Gastrocnemius medialis (tissue), 4 donors: ENCODE measurements around the gene AGTPBP1. TPM values are rescaled to one million over a fixed set of nuclear protein-coding genes. Genes with fewer than 3 reads are reported as not detected.

Source experiments
- ATAC-seq, 2 donors: fragments of 150-250 bp; one replicate each; pipeline ENCODE4 v1.9.1; 2016
- DNase-seq, 2 donors: peaks; one replicate each; pipeline ENCODE4 v3.0.0-alpha.2; 2019
- H3K27ac ChIP-seq, 4 donors: fragments of 200-600 bp; sonication (generic); 1 replicate in 1 of 4; 2 replicates in 3 of 4; pipeline ENCODE4 v1.5.1; 2016 to 2018; ENCODE audit warnings: mild to moderate bottlenecking in 2 of 4, moderate library complexity in 1 of 4
- H3K27me3 ChIP-seq, 3 donors: fragments of 200-600 bp; sonication (generic) in 2 of 3; 1 replicate in 1 of 3; 2 replicates in 2 of 3; pipeline versions ENCODE4 v1.5.1 to v1.6.0; 2016 to 2019; ENCODE audit warnings: mild to moderate bottlenecking in 1 of 3, moderate library complexity in 1 of 3
- H3K36me3 ChIP-seq, 2 donors: fragments of 200-600 bp; sonication (generic) in 1 of 2; one replicate each; pipeline ENCODE4 v1.5.1; 2017 to 2018
- H3K4me1 ChIP-seq, 2 donors: fragments of 200-600 bp; sonication (generic) in 1 of 2; one replicate each; pipeline ENCODE4 v1.5.1; 2016 to 2017; ENCODE audit warnings: mild to moderate bottlenecking in 2 of 2
- H3K4me3 ChIP-seq, 4 donors: fragments of 200-600 bp; sonication (generic) in 3 of 4; 1 replicate in 1 of 4; 2 replicates in 3 of 4; pipeline ENCODE4 v1.5.1; 2016 to 2019; ENCODE audit warnings: mild to moderate bottlenecking in 2 of 4
- H3K9me3 ChIP-seq, 3 donors: fragments of 200-600 bp; sonication (generic) in 2 of 3; 1 replicate in 1 of 3; 2 replicates in 2 of 3; pipeline ENCODE4 v1.5.1; 2016 to 2019
- CTCF ChIP-seq, 5 experiments: fragments of 450-650 bp in 3 of 5; fragments of 200-600 bp in 2 of 5; sonication (generic) in 2 of 5; IDR thresholded peaks in 4 of 5; conservative IDR thresholded peaks in 1 of 5; 1 replicate in 4 of 5; 2 replicates in 1 of 5; pipeline ENCODE4 v1.5.1; 2016 to 2019; ENCODE audit warnings: antibody characterized with exemption in 5 of 5, mild to moderate bottlenecking in 3 of 5, moderate library complexity in 3 of 5
- POLR2A ChIP-seq, 2 donors: fragments of 450-650 bp; IDR thresholded peaks; one replicate each; pipeline ENCODE4 v1.6.1; 2017; ENCODE audit warnings: antibody characterized with exemption in 2 of 2, mild to moderate bottlenecking in 2 of 2, moderate library complexity in 2 of 2
- in situ Hi-C, 4 donors: fragments of 200-750 bp; cut with MboI; loops; one replicate each; pipeline versions ENCODE4 v1.15.0 to v1.8.0; 2017; ENCODE audit warnings: low sequenced_read_pairs in 4 of 4
- intact Hi-C: fragments of 100-400 bp; cut with DNase I; formaldehyde crosslinking; loops from one replicate; pipeline ENCODE4 v1.15.1; 2023; ENCODE audit warnings: low total_unique reads
- total RNA-seq, 4 donors: library from RNA; depleted of rRNA; stranded (reverse); fragments of >200 nt; gene quantifications; one replicate each; pipeline versions ENCODE4 v1.1.0 to v1.2.3, GENCODE V29; 2016

AGTPBP1 gene
- total RNA-seq, 4 donors from 2014 or later, result 24.4 to 39.7 (median 31.8) TPM

GRCh38 chr9:85533538-85533937, 208.2 kb downstream of the AGTPBP1 start:
- DNase-seq (no peak), ATAC-seq (no peak)
- Histone ChIP-seq H3K4me1 (peaks cover 0 to 3% of the 10 kb centered on the region in 2 donors), H3K27me3 (no peaks in the 10 kb centered on the region), H3K4me3 (no peak overlapping the region), H3K9me3 (no peaks in the 10 kb centered on the region), H3K27ac (no peak overlapping the region), H3K36me3 (no peaks in the 10 kb centered on the region)
- in situ Hi-C loops (no loop called here), intact Hi-C loops (no loop called here)
- TF ChIP-seq CTCF (IDR thresholded peaks at IDR 0.05 in 4 of 5, conservative IDR thresholded peaks at IDR 0.05 in 1 of 5) (no peak), POLR2A (IDR thresholded peaks at IDR 0.05) (no peak)

GRCh38 chr9:85530721-85531120, 211.0 kb downstream of the AGTPBP1 start:
- intact Hi-C loops (no loop called here), in situ Hi-C loops (no loop called here)
- Histone ChIP-seq H3K27ac (peak overlapping the region in 3 of 4 donors; percentile 17 to 74 (median 38)), H3K36me3 (no peaks in the 10 kb centered on the region), H3K27me3 (no peaks in the 10 kb centered on the region), H3K9me3 (no peaks in the 10 kb centered on the region), H3K4me3 (no peak overlapping the region), H3K4me1 (peaks cover 0 to 12% of the 10 kb centered on the region in 2 donors)
- ATAC-seq, result no peak
- no peak for DNase-seq
- TF ChIP-seq CTCF (IDR thresholded peaks at IDR 0.05 in 4 of 5, conservative IDR thresholded peaks at IDR 0.05 in 1 of 5) (no peak), POLR2A (IDR thresholded peaks at IDR 0.05) (no peak)

- no peaks in the 10 kb centered on the region for H3K9me3 ChIP-seq
- DNase-seq (no peak), ATAC-seq (no peak)
- H3K4me1 ChIP-seq, result peaks cover 0 to 12% of the 10 kb centered on the region in 2 donors
- intact Hi-C loops (no loop called here), in situ Hi-C loops (no loop called here)
- TF ChIP-seq CTCF (IDR thresholded peaks at IDR 0.05 in 4 of 5, conservative IDR thresholded peaks at IDR 0.05 in 1 of 5) (no peak), POLR2A (IDR thresholded peaks at IDR 0.05) (no peak)
- no peaks in the 10 kb centered on the region for H3K27me3 ChIP-seq
- H3K36me3 ChIP-seq, result no peaks in the 10 kb centered on the region
- peak overlapping the region; percentile 61 to 82 (median 76) for H3K27ac ChIP-seq
- H3K4me3 ChIP-seq, result no peak overlapping the region
Measured at GRCh38 chr9:85528607-85529006, 213.1 kb downstream of the AGTPBP1 start.

GRCh38 chr9:85528142-85528541, 213.6 kb downstream of the AGTPBP1 start:
- no peak for ATAC-seq
- no peaks in the 10 kb centered on the region for H3K36me3 ChIP-seq
- peak overlapping the region; percentile 61 to 82 (median 76) for H3K27ac ChIP-seq
- in situ Hi-C loops (no loop called here), intact Hi-C loops (no loop called here)
- no peak for DNase-seq
- no peaks in the 10 kb centered on the region for H3K9me3 ChIP-seq
- no peaks in the 10 kb centered on the region for H3K27me3 ChIP-seq
- TF ChIP-seq POLR2A (IDR thresholded peaks at IDR 0.05) (no peak), CTCF (IDR thresholded peaks at IDR 0.05 in 4 of 5, conservative IDR thresholded peaks at IDR 0.05 in 1 of 5) (no peak)
- peaks cover 4 to 12% of the 10 kb centered on the region in 2 donors for H3K4me1 ChIP-seq
- H3K4me3 ChIP-seq, result no peak overlapping the region
